Measurements from ENCODE around the gene HES7. TPM values are rescaled to one million over a fixed set of nuclear protein-coding genes. Genes with fewer than 3 reads are reported as not detected.
A peak's percentile ranks its signal among the peaks of the same experiment; 100 is the strongest.

HES7 gene
- total and polyA plus RNA-seq, 9 of the 15 experiments (the other 6 are each of a cell fraction or from before 2014, with no cell fraction given): 0.03 to 1.7 (median 0.14) TPM; not detected in 1

DNA sequence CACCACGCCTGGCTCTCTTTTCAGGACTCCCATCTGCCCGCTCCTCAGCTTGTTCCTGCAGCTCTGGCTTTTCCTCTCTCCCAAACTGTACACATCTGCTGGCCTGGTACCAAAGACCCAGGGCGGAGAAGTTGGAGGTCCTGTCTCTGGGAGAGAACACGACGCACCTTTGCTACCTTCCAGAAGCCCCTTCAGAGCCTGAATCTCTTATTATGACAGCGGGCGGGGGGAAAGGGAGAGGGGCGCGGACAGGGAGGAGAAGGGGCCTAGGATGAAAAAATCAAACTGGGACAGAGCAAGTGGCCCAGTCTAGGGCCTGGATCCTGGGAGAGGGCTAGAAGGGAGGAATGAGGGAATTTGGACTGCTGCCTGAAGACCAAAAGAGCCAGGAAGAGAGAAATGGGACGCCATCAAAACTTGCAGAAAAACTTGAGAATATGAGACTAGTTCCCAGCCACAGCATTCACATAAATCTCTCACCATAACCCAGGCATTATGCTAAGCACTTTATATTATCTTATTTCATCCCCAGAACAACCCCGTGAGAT lies 30.8 kb upstream of the HES7 start:
- Histone ChIP-seq H3K4me3 (no peak overlapping the region; the same call in 1 of the 2 replicates), H3K36me3 (ENCODE audit: control insufficient read depth, insufficient read depth, low read length) (peaks cover 17% of the 10 kb centered on the region; the same call in 2 of the 3 replicates), H4K20me1 (replicated peaks; ENCODE audit: control insufficient read depth, insufficient read depth, low read length) (0 out of 2 replicates have a peak, but pooled peaks cover 4% of the 10 kb centered on the region), H3K4me1 (replicated peaks in 1 of 2; ENCODE audit: control insufficient read depth in 2 of 2, insufficient read depth in 2 of 2, low read length in 2 of 2) (peaks cover 35 to 80% of the 10 kb centered on the region in 2 experiments), H3K4me2 (ENCODE audit: insufficient read depth, low read length) (peak overlapping the region; percentile 89), H3K79me2 (ENCODE audit: control insufficient read depth, insufficient read depth, low read length) (peaks cover 48% of the 10 kb centered on the region), H3K27ac (ENCODE audit: extremely low read depth, low read depth, low read length) (peak overlapping the region; percentile 94; the same call in 2 of the 3 replicates), H2AFZ (ENCODE audit: low read depth, low read length) (no peak overlapping the region), H3K9ac (ENCODE audit: insufficient read depth in 1 of 2, low read depth in 2 of 2, low read length in 2 of 2) (peak overlapping the region; percentile 73 to 89; a peak in 3 of 4 replicates), H3K27me3 (ENCODE audit: control insufficient read depth in 2 of 2, insufficient read depth in 2 of 2, low read length in 2 of 2) (no peaks in the 10 kb centered on the region), H3K9me1 (ENCODE audit: control insufficient read depth, insufficient read depth, low read length) (no peaks in the 10 kb centered on the region), H3K9me3 (replicated peaks; ENCODE audit: control insufficient read depth, insufficient read depth, low read depth, low read length) (no peaks in the 10 kb centered on the region)
- no peak for DNase-seq (ENCODE audit: extremely low read depth in 1 of 4, low spot score in 3 of 4)
- WGBS (ENCODE audit: insufficient coverage, low coverage, missing lambda C conversion rate): 24% methylated on average over 7 of the region's 11 CpGs
- in situ Hi-C loops (cut with MboI): no loop called here
- ChIA-PET POLR2A (interaction anchor here (0.6 to 8.6 kb wide), 9 partner anchors 8 to 222 kb away, joined by 3 to 105 read pairs (median 3); partner anchors contain the start of genes AURKB and VAMP2), CTCF (ENCODE audit: low intra/inter-chr PET ratio) (no interaction called here)
- FAIRE-seq: no peak
- no peak for ATAC-seq
- TF ChIP-seq CBX2 (IDR thresholded peaks at IDR 0.05; ENCODE audit: insufficient read depth, low read length, poor library complexity, severe bottlenecking) (no peak), NR2C2 (CRISPR knock-in tag; IDR thresholded peaks at IDR 0.05) (no peak), NR2C2 (tag; IDR thresholded peaks at IDR 0.05) (peak; percentile 1; the same call in 1 of the 2 replicates), ZNF174 (CRISPR knock-in tag; IDR thresholded peaks at IDR 0.05) (no peak), MAX (CRISPR knock-in tag; IDR thresholded peaks at IDR 0.05) (0 out of 2 replicates have a peak, but pooled peaks have one; percentile 7)
- BruUV-seq (replicated peaks): no TSS peak
- intact Hi-C loops (cut with micrococcal nuclease): no loop called here

All from K562 (cell line).